Nephron (organoid): ENCODE data around the gene ACADL.

Experiments
- H3K27ac Mint-ChIP-seq, 3 experiments: 2 replicates each; pipeline ENCODE4 v1.8.0; 2020; ENCODE audit warnings: mixed read lengths in 3 of 3, mild to moderate bottlenecking in 2 of 3, moderate library complexity in 1 of 3
- H3K27me3 Mint-ChIP-seq: 2 replicates; pipeline ENCODE4 v1.8.0; 2021; ENCODE audit warnings: low read depth, mild to moderate bottlenecking, moderate library complexity, mixed read lengths
- H3K36me3 Mint-ChIP-seq: 2 replicates; pipeline ENCODE4 v1.8.0; 2020; ENCODE audit warnings: low read depth, mixed read lengths
- H3K4me1 Mint-ChIP-seq: 2 replicates; pipeline ENCODE4 v1.8.0; 2020; ENCODE audit warnings: mixed read lengths
- H3K4me3 Mint-ChIP-seq, 3 experiments: 2 replicates each; pipeline ENCODE4 v1.8.0; 2020; ENCODE audit warnings: mild to moderate bottlenecking in 3 of 3, mixed read lengths in 3 of 3, moderate library complexity in 2 of 3
- H3K9me3 Mint-ChIP-seq: 2 replicates; pipeline ENCODE4 v1.8.0; 2020; ENCODE audit warnings: mixed read lengths
- CTCF ChIP-seq, 3 experiments: fragments of 200-600 bp; sonication (generic); IDR thresholded peaks; one replicate each; pipeline ENCODE4 v1.5.0; 2021; ENCODE audit warnings: antibody characterized with exemption in 3 of 3; ENCODE audit not compliant: unreplicated experiment in 3 of 3

Gene ACADL

GRCh38 chr2:210230984-210231383, 5.7 kb upstream of the ACADL start:
- no peak for TF ChIP-seq CTCF (IDR thresholded peaks at IDR 0.05; ENCODE audit: unreplicated experiment in 3 of 3)
- no peaks in the 10 kb centered on the region for H3K36me3 Mint-ChIP-seq
- H3K27ac Mint-ChIP-seq = peak overlapping the region in 2 of 3 experiments; percentile 9 to 23
- H3K27me3 Mint-ChIP-seq = peaks cover 31% of the 10 kb centered on the region
- no peak overlapping the region for H3K4me3 Mint-ChIP-seq
- H3K4me1 Mint-ChIP-seq = no peaks in the 10 kb centered on the region
- no peaks in the 10 kb centered on the region for H3K9me3 Mint-ChIP-seq

DNA sequence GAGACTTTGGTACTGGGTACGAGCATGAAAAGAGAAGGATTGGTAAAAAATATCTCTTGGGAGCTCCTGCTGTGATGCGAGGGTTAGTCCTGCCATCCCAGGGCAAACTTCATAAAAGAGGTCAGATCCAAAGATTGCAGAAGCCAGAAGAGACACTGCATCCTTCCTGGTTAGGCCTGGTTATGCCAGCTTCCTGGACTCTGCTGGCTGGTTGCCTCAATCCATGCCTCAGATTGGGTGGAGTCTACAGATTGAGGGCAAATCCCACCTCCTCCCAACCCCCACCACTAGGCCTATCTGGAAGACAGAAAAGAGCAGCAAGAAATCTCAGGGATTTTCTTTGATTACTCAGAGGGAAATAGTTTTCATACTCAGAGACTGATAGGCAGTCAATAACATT, 5.3 kb upstream of the ACADL start:
- no peaks in the 10 kb centered on the region for H3K9me3 Mint-ChIP-seq
- no peaks in the 10 kb centered on the region for H3K36me3 Mint-ChIP-seq
- no peak for TF ChIP-seq CTCF (IDR thresholded peaks at IDR 0.05; ENCODE audit: unreplicated experiment in 3 of 3)
- peaks cover 35% of the 10 kb centered on the region for H3K27me3 Mint-ChIP-seq
- H3K27ac Mint-ChIP-seq = peak overlapping the region in 1 of 3 experiments; percentile 23
- no peaks in the 10 kb centered on the region for H3K4me1 Mint-ChIP-seq
- no peak overlapping the region for H3K4me3 Mint-ChIP-seq

- no peak for TF ChIP-seq CTCF (IDR thresholded peaks at IDR 0.05; ENCODE audit: unreplicated experiment in 3 of 3)
- H3K27me3 Mint-ChIP-seq = peaks cover 54% of the 10 kb centered on the region
- H3K36me3 Mint-ChIP-seq = no peaks in the 10 kb centered on the region
- H3K9me3 Mint-ChIP-seq = no peaks in the 10 kb centered on the region
- no peaks in the 10 kb centered on the region for H3K4me1 Mint-ChIP-seq
- no peak overlapping the region for H3K4me3 Mint-ChIP-seq
- H3K27ac Mint-ChIP-seq = no peak overlapping the region
These were observed 3.3 kb upstream of the ACADL start for GRCh38 chr2:210228586-210228985.

DNA sequence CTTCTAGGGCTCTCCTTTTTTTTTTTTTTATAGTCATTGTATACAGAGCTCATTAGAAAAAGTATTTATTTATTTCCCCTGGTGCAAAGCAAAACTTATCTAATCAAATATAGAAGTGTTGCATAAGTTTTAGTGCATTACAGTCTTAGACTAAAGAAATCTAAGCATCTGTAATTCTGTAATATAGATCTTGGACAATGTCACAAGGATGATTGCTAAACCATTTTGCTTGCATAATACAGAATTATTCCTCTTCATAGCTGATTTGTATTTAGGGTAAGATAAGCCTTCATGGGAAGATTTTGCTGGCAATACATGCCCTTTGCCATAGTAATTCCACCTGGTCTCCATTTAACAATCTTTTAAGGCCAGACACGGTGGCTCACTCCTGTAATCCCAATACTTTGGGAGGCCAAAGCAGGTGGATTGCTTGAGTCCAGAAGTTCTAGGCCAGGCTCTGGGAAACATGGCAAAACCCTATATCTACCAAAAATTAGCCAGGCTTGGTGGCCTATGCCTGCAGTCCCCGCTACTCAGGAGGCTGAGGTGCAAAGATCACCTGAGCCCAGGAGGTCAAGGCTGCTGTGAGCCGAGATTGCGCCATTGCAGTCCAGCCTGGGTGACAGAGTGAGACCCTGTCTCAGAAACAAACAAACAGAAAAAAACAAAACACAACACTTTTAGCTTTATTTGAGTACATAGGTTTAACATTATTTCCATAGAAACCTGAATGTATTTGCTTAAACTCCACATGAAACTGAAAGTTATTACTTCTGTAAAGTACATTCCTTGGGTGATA, 2.2 kb upstream of the ACADL start:
- no peak for TF ChIP-seq CTCF (IDR thresholded peaks at IDR 0.05; ENCODE audit: unreplicated experiment in 3 of 3)
- H3K9me3 Mint-ChIP-seq = no peaks in the 10 kb centered on the region
- H3K4me3 Mint-ChIP-seq = no peak overlapping the region
- H3K36me3 Mint-ChIP-seq = no peaks in the 10 kb centered on the region
- no peak overlapping the region for H3K27ac Mint-ChIP-seq
- H3K4me1 Mint-ChIP-seq = no peaks in the 10 kb centered on the region
- H3K27me3 Mint-ChIP-seq = peaks cover 65% of the 10 kb centered on the region

DNA sequence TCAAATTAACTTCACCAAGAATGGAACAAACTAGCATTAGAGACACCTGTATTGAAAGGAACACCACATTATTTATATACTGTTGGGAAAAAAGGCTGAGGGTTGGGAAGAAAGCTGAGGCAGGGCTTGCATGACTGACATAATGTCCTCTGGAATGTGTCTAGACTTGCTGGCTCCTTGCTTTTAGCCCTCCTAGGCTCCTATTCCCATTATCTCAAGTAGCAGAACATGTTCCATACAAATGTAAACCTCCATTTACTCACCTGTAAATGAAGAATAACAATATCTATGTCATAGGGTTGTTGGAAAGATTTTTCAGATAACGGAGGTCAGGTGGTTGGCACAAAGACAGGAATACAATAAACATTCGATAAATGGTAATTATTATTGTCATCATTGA, 976 bp upstream of the ACADL start:
- Mint-ChIP-seq H3K9me3 (no peaks in the 10 kb centered on the region), H3K27me3 (peaks cover 77% of the 10 kb centered on the region), H3K27ac (peak overlapping the region in 2 of 3 experiments; percentile 67 to 90), H3K4me3 (peak overlapping the region; percentile 67 to 85 (median 78)), H3K4me1 (no peaks in the 10 kb centered on the region), H3K36me3 (no peaks in the 10 kb centered on the region)
- TF ChIP-seq CTCF (IDR thresholded peaks at IDR 0.05; ENCODE audit: unreplicated experiment in 3 of 3) = no peak

- Mint-ChIP-seq H3K36me3 (no peaks in the 10 kb centered on the region), H3K9me3 (no peaks in the 10 kb centered on the region), H3K27ac (peak overlapping the region in 1 of 3 experiments; percentile 37), H3K4me3 (peak overlapping the region; percentile 67 to 85 (median 78)), H3K4me1 (no peaks in the 10 kb centered on the region), H3K27me3 (peaks cover 85% of the 10 kb centered on the region)
- no peak for TF ChIP-seq CTCF (IDR thresholded peaks at IDR 0.05; ENCODE audit: unreplicated experiment in 3 of 3)
These were observed 681 bp downstream of the ACADL start for GRCh38 chr2:210224591-210224940.
